Vagina (tissue), 2 donors: ENCODE measurements around the gene PRDM16. TPM values are rescaled to one million over a fixed set of nuclear protein-coding genes. Genes with fewer than 3 reads are reported as not detected.

Source experiments
- DNase-seq, 2 donors: peaks; one replicate each; pipeline ENCODE4 v3.0.0-alpha.2; 2017; ENCODE audit errors: extremely low spot score in 2 of 2
- H3K27ac ChIP-seq: fragments of 200-600 bp; sonication (generic); one replicate; pipeline ENCODE4 v1.5.1; 2019
- H3K27me3 ChIP-seq: fragments of 200-600 bp; sonication (generic); one replicate; pipeline ENCODE4 v1.5.1; 2019
- H3K36me3 ChIP-seq, 2 donors: fragments of 200-600 bp; sonication (generic); one replicate each; pipeline ENCODE4 v1.5.1; 2017 to 2019
- H3K4me1 ChIP-seq: fragments of 200-600 bp; sonication (generic); one replicate; pipeline ENCODE4 v1.5.1; 2019
- H3K4me3 ChIP-seq, 2 donors: fragments of 200-600 bp; sonication (generic); 1 replicate in 1 of 2; 2 replicates in 1 of 2; pipeline ENCODE4 v1.5.1; 2016 to 2019
- H3K9me3 ChIP-seq: fragments of 200-600 bp; sonication (generic); one replicate; pipeline ENCODE4 v1.5.1; 2019
- CTCF ChIP-seq, 3 experiments: fragments of 450-650 bp in 2 of 3; fragments of 200-600 bp in 1 of 3; sonication (generic) in 1 of 3; IDR thresholded peaks; one replicate each; pipeline ENCODE4 v1.5.1; 2017 to 2019; ENCODE audit warnings: antibody characterized with exemption in 3 of 3, mild to moderate bottlenecking in 2 of 3, moderate library complexity in 2 of 3
- POLR2A ChIP-seq, 2 donors: fragments of 450-650 bp; IDR thresholded peaks; one replicate each; pipeline ENCODE4 v1.6.1; 2017; ENCODE audit warnings: antibody characterized with exemption in 2 of 2, mild to moderate bottlenecking in 2 of 2, moderate library complexity in 2 of 2
- POLR2AphosphoS5 ChIP-seq, 2 donors: sonication (generic); formaldehyde crosslinking; IDR thresholded peaks; one replicate each; pipeline ENCODE4 v1.9.0; 2017; ENCODE audit warnings: antibody characterized with exemption in 2 of 2, mild to moderate bottlenecking in 2 of 2, low read depth in 1 of 2; ENCODE audit not compliant: insufficient read depth in 1 of 2
- intact Hi-C: fragments of 100-400 bp; cut with DNase I; formaldehyde crosslinking; loops from one replicate; pipeline ENCODE4 v1.15.1; 2023
- total RNA-seq: library from RNA; depleted of rRNA; stranded (reverse); fragments of >200 nt; gene quantifications from one replicate; pipeline ENCODE4 v1.2.3, GENCODE V29; 2016

The PRDM16 gene
- total RNA-seq, 1 donor from 2014 or later: 3.9 TPM

GRCh38 chr1:3398396-3399140 is 329.6 kb downstream of the PRDM16 start:
- peaks cover 6% of the 10 kb centered on the region for H3K27me3 ChIP-seq

GRCh38 chr1:3399732-3400131 is 330.7 kb downstream of the PRDM16 start:
- no peak overlapping the region for H3K27ac ChIP-seq
- H3K36me3 ChIP-seq: no peaks in the 10 kb centered on the region
- H3K9me3 ChIP-seq: no peaks in the 10 kb centered on the region
- peaks cover 12% of the 10 kb centered on the region for H3K4me1 ChIP-seq
- DNase-seq: no peak
- H3K27me3 ChIP-seq: no peaks in the 10 kb centered on the region
- no peak for TF ChIP-seq POLR2A (IDR thresholded peaks at IDR 0.05)
- TF ChIP-seq CTCF (IDR thresholded peaks at IDR 0.05): no peak
- no peak for TF ChIP-seq POLR2AphosphoS5 (IDR thresholded peaks at IDR 0.05; ENCODE audit: insufficient read depth in 1 of 2, low read depth in 1 of 2)
- intact Hi-C loops: loop anchor here (5.0 kb wide), 1 partner anchor 47 kb away; no protein-coding TSS in a partner anchor
- no peak overlapping the region for H3K4me3 ChIP-seq

More at GRCh38 chr1:3398396-3399140, 329.6 kb downstream of the PRDM16 start:
- no peaks in the 10 kb centered on the region for H3K9me3 ChIP-seq
- intact Hi-C loops: no loop called here
- no peak for DNase-seq
- H3K4me3 ChIP-seq: no peak overlapping the region
- peaks cover 22% of the 10 kb centered on the region for H3K4me1 ChIP-seq
- no peak overlapping the region for H3K27ac ChIP-seq
- TF ChIP-seq POLR2AphosphoS5 (IDR thresholded peaks at IDR 0.05; ENCODE audit: insufficient read depth in 1 of 2, low read depth in 1 of 2) (no peak), POLR2A (IDR thresholded peaks at IDR 0.05) (no peak), CTCF (IDR thresholded peaks at IDR 0.05) (no peak)
- no peaks in the 10 kb centered on the region for H3K36me3 ChIP-seq

- no peak overlapping the region for H3K4me3 ChIP-seq
- intact Hi-C loops: loop anchor here (5.0 kb wide), 1 partner anchor 49 kb away; no protein-coding TSS in a partner anchor
- DNase-seq: no peak
- H3K9me3 ChIP-seq: no peaks in the 10 kb centered on the region
- H3K4me1 ChIP-seq: peaks cover 12% of the 10 kb centered on the region
- no peak overlapping the region for H3K27ac ChIP-seq
- no peaks in the 10 kb centered on the region for H3K27me3 ChIP-seq
- H3K36me3 ChIP-seq: no peaks in the 10 kb centered on the region
- TF ChIP-seq POLR2AphosphoS5 (IDR thresholded peaks at IDR 0.05; ENCODE audit: insufficient read depth in 1 of 2, low read depth in 1 of 2) (no peak), POLR2A (IDR thresholded peaks at IDR 0.05) (no peak), CTCF (IDR thresholded peaks at IDR 0.05) (no peak)
These were observed 332.7 kb downstream of the PRDM16 start for GRCh38 chr1:3401585-3402257.

GRCh38 chr1:3402258-3403010 is 333.4 kb downstream of the PRDM16 start:
- no peaks in the 10 kb centered on the region for H3K36me3 ChIP-seq
- peaks cover 12% of the 10 kb centered on the region for H3K4me1 ChIP-seq
- no peaks in the 10 kb centered on the region for H3K27me3 ChIP-seq
- H3K9me3 ChIP-seq: no peaks in the 10 kb centered on the region
- no peak overlapping the region for H3K27ac ChIP-seq
- H3K4me3 ChIP-seq: no peak overlapping the region
- intact Hi-C loops: loop anchor here (5.0 kb wide), 1 partner anchor 50 kb away; no protein-coding TSS in a partner anchor
- TF ChIP-seq POLR2AphosphoS5 (IDR thresholded peaks at IDR 0.05; ENCODE audit: insufficient read depth in 1 of 2, low read depth in 1 of 2): no peak
- TF ChIP-seq CTCF (IDR thresholded peaks at IDR 0.05): no peak
- no peak for TF ChIP-seq POLR2A (IDR thresholded peaks at IDR 0.05)
- no peak for DNase-seq
